ENCODE measurements around the gene TMPRSS4.

DNA sequence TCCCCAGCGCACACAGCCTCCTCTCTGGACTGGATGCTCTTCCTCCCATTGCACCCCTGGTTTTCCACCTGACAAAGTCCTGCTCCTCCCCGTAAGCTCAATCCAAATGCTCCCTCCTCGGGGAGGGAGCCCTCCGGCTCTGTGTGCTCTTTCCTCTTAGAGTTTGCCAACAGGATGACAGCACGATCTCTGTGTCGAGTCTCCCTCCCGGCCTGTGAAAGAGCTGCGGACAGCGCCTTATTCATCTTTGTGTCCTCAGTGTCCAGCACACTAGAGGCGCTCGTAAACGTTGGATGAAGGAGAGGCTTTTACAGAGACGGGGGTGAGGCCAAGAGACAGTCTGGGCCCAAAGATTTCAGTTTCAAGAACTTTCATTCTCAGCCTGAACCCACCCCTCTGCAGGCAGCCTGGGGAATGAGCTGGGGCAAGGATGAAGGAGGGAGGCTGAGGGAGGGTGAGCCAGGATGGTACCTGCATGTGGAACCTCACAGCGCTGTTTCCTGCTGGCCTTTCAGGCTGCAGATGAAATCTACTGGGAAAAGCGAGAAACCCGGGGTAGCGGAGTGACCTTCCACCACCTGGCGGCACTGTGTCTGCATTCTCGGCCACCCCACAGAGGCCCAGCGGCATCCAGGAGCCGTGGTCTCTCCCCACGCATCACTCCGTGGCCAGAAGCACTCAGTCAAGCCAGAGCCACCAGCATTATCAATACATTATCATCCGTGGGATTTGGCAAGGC lies 8.5 kb upstream of the TMPRSS4 start:
- TF ChIP-seq, protein P1, sequence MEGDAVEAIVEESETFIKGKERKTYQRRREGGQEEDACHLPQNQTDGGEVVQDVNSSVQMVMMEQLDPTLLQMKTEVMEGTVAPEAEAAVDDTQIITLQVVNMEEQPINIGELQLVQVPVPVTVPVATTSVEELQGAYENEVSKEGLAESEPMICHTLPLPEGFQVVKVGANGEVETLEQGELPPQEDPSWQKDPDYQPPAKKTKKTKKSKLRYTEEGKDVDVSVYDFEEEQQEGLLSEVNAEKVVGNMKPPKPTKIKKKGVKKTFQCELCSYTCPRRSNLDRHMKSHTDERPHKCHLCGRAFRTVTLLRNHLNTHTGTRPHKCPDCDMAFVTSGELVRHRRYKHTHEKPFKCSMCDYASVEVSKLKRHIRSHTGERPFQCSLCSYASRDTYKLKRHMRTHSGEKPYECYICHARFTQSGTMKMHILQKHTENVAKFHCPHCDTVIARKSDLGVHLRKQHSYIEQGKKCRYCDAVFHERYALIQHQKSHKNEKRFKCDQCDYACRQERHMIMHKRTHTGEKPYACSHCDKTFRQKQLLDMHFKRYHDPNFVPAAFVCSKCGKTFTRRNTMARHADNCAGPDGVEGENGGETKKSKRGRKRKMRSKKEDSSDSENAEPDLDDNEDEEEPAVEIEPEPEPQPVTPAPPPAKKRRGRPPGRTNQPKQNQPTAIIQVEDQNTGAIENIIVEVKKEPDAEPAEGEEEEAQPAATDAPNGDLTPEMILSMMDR (IDR thresholded peaks at IDR 0.05) = no peak
- TF ChIP-seq EP300 (IDR thresholded peaks at IDR 0.05; ENCODE audit: borderline replicate concordance in 1 of 2, low read depth in 1 of 2, low read length in 1 of 2) = no peak
- no peak for TF ChIP-seq SIN3A (IDR thresholded peaks at IDR 0.05; ENCODE audit: borderline replicate concordance, low read depth, low read length)
- no peak for TF ChIP-seq TCF12 (IDR thresholded peaks at IDR 0.05)
- no peak for TF ChIP-seq POLR2AphosphoS5 (IDR thresholded peaks at IDR 0.05; ENCODE audit: low read depth, low read length)

All from SK-N-SH (cell line).